Measurements from ENCODE around the gene DR1. TPM values are rescaled to one million over a fixed set of nuclear protein-coding genes. Genes with fewer than 3 reads are reported as not detected.

DR1 gene
- total RNA-seq = 100 to 1,000 TPM; 100 to 104 TPM

DNA sequence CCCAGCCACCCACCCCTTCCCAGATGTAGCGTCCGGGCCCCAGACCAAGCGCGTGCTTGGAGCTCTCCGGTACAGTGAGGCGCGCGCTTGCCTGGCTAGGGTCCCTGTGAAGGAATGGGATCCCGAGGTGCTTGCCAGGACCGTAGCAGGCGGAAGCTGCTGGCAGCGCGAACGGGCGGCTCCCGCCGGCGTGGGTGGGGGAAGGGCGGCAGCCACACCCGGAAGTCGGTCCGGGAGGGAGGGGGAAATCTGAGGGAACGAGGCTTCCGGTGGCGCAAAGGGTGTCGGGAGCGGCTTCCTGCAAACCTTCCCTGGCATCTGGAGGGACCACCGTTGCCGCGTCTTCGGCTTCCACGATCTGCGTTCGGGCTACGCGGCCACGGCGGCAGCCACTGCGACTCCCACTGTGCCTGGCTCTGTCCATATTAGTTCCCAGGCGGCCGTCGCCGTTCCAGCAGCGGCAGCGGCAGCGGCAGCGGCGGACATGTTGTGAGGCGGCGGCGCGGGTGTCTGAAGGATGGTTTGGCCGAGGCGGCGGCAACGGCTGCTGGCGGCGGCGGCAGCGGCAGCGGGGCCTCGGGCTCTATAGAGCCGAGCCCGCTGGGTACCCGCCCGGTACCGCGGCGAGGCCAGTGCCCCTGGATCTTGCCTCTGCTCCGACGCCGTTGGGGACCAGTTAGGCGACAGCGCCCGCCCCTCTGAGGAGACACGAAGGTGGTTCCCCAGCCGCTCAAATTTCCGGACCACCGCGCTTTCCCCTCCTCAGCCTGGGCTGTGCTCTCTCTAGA, at the start of gene DR1:
TSS of gene DR1 (plus strand) at position 275 of the 788 bp plus-strand sequence. CDS start 739 bp downstream, outside the sequence.
- H3K4me3 Mint-ChIP-seq = peak within 1 kb of the TSS; percentile 99
- no peaks in the 10 kb centered on the region for H3K9me3 Mint-ChIP-seq
- peak within 1 kb of the TSS; percentile 97 for H3K27ac Mint-ChIP-seq
- DNase-seq = peak; percentile 92
- no peaks in the 10 kb centered on the region for H3K27me3 Mint-ChIP-seq
- ChIA-PET CTCF (interaction anchor here (0.5 to 2.6 kb wide), 7 partner anchors 9 to 500 kb away, joined by 3 to 19 read pairs (median 4); partner anchors contain the start of gene MTF2), POLR2A (interaction anchor here (0.6 to 2.7 kb wide), 30 partner anchors 8 to 672 kb away, joined by 3 to 51 read pairs (median 4); partner anchors contain the start of genes DIPK1A, DNTTIP2, MTF2 and RPL5)
- peaks cover 37% of the 10 kb centered on the region for H3K36me3 Mint-ChIP-seq (ENCODE audit: low read depth)
- peaks cover 26% of the 10 kb centered on the region for H3K4me1 Mint-ChIP-seq

DNA sequence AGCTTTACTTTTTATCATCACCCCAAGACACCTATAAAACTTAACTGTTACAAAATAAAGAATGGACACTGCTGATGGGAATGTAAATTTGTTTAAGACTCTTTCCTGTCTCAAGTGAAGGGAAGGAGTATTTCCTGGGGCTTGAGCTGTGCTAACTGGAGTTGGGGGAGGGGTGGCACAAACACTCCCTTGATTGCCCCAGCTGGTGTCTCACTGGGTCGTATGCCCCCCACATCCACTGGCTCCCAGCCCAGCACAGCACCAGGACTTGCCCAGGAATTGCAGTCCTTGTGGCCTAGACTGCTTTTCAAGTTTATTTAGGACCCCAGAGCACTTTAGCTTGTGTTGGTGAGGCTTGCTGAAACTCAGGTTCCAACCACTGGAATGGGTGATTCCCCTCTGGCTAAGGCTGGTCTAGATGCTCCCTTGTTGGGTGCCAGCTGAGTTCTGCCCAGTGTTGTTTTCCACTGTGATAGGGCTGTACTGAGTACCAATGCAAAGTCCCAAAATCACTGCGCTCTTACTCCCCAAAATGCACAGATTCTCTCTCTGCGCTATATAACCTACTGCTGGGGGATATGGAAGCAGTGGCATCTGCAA, 49.1 kb upstream of the DR1 start:
- Mint-ChIP-seq H3K27me3 (no peaks in the 10 kb centered on the region), H3K9me3 (no peaks in the 10 kb centered on the region), H3K4me1 (no peaks in the 10 kb centered on the region), H3K27ac (no peak overlapping the region), H3K36me3 (ENCODE audit: low read depth) (no peaks in the 10 kb centered on the region), H3K4me3 (no peak overlapping the region)
- ChIA-PET POLR2A (no interaction called here), CTCF (interaction anchor here (1.0 kb wide), 1 partner anchor 8 kb away, joined by 5 read pairs; no protein-coding TSS in a partner anchor)
- no peak for DNase-seq

GRCh38 chr1:93301131-93301530, 44.6 kb upstream of the DR1 start:
- Mint-ChIP-seq H3K9me3 (no peaks in the 10 kb centered on the region), H3K4me3 (no peak overlapping the region), H3K4me1 (no peaks in the 10 kb centered on the region), H3K36me3 (ENCODE audit: low read depth) (no peaks in the 10 kb centered on the region), H3K27me3 (no peaks in the 10 kb centered on the region), H3K27ac (no peak overlapping the region)
- DNase-seq = no peak
- POLR2A ChIA-PET = no interaction called here
- CTCF ChIA-PET = interaction anchor here (0.8 to 1.0 kb wide), 2 partner anchors 38 to 543 kb away, joined by 3 to 4 read pairs; no protein-coding TSS in a partner anchor

DNA sequence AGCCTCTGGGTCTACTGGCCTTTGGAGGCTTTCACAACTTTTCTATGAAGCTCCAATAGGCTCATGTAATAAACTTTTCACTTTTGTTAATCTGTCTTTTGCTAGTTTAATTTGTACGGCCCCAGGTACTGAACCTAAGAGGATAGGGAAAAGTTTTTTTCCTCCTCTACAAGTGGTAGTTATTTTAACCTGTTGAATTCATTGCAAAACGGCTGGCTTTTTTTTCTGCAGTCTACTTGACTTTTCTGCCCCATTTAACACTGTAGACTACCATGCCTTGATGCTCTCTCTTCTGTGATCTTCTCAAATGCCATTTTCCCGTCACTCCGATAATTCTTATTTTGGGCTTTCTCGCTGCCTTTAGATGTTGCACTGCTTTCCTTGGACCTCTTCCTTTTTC, 43.6 kb upstream of the DR1 start:
- H3K36me3 Mint-ChIP-seq (ENCODE audit: low read depth) = no peaks in the 10 kb centered on the region
- ChIA-PET CTCF (interaction anchor here (1.0 kb wide), 1 partner anchor 39 kb away, joined by 4 read pairs; no protein-coding TSS in a partner anchor), POLR2A (interaction anchor here (0.7 kb wide), 1 partner anchor 223 kb away, joined by 3 read pairs; no protein-coding TSS in a partner anchor)
- no peak overlapping the region for H3K27ac Mint-ChIP-seq
- no peak overlapping the region for H3K4me3 Mint-ChIP-seq
- no peaks in the 10 kb centered on the region for H3K4me1 Mint-ChIP-seq
- H3K9me3 Mint-ChIP-seq = no peaks in the 10 kb centered on the region
- DNase-seq = no peak
- H3K27me3 Mint-ChIP-seq = no peaks in the 10 kb centered on the region

GRCh38 chr1:93304716-93305138, 41.0 kb upstream of the DR1 start:
- Mint-ChIP-seq H3K27me3 (no peaks in the 10 kb centered on the region), H3K4me3 (no peak overlapping the region), H3K27ac (no peak overlapping the region), H3K36me3 (ENCODE audit: low read depth) (no peaks in the 10 kb centered on the region), H3K9me3 (no peaks in the 10 kb centered on the region), H3K4me1 (no peaks in the 10 kb centered on the region)
- DNase-seq = peak; percentile 42
- ChIA-PET POLR2A (interaction anchor here (0.7 to 1.8 kb wide), 5 partner anchors 41 to 541 kb away, joined by 3 to 11 read pairs (median 4); partner anchors contain the start of genes DR1 and MTF2), CTCF (interaction anchor here (0.5 to 3.4 kb wide), 42 partner anchors 8 to 547 kb away, joined by 3 to 27 read pairs (median 5); partner anchors contain the start of genes DIPK1A, DR1 and MTF2)

GRCh38 chr1:93306920-93307319, 38.8 kb upstream of the DR1 start:
- Mint-ChIP-seq H3K9me3 (no peaks in the 10 kb centered on the region), H3K27me3 (no peaks in the 10 kb centered on the region), H3K4me3 (no peak overlapping the region), H3K4me1 (no peaks in the 10 kb centered on the region), H3K36me3 (ENCODE audit: low read depth) (no peaks in the 10 kb centered on the region), H3K27ac (no peak overlapping the region)
- ChIA-PET POLR2A (no interaction called here), CTCF (no interaction called here)
- no peak for DNase-seq

DNA sequence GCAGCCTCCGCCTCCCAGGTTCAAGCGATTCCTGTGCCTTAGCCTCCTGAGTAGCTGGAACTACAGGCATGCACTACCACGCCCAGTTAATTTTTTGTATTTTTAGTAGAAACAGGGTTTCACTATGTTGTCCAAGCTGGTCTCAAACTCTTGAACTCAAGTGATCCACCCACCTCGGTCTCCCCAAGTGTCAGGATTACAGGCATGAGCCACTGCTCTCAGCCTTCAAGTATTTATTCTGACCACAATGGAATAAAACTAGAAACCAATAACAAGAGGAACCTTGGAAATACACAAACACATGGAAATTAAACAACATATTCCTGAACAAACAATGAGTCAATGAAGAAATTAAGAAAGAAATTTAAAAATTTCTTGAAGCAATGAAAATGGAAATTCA, 32.7 kb upstream of the DR1 start:
- H3K27ac Mint-ChIP-seq = no peak overlapping the region
- no peak for DNase-seq
- ChIA-PET POLR2A (no interaction called here), CTCF (no interaction called here)
- H3K4me3 Mint-ChIP-seq = no peak overlapping the region
- no peaks in the 10 kb centered on the region for H3K36me3 Mint-ChIP-seq (ENCODE audit: low read depth)
- H3K9me3 Mint-ChIP-seq = no peaks in the 10 kb centered on the region
- no peaks in the 10 kb centered on the region for H3K27me3 Mint-ChIP-seq
- no peaks in the 10 kb centered on the region for H3K4me1 Mint-ChIP-seq

DNA sequence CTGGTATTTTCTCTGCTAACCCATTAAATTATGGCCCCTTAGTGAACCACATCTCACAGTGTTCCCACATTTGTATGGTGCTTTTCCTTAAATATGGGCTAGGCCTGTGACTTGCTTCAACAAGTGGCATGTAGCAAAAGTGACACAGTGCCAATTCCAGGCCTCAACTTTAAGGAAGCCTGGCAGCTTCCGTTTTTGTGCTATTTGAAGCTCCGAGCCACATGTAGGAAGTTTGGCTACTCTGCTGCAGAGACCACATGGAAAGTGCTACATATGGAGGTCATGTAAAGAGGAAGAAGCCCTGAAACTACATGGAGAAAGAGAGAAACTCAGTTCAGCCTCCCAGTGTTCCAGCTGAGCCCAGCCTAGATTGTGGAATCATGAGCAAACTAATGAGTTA, 28.5 kb upstream of the DR1 start:
- Mint-ChIP-seq H3K9me3 (no peaks in the 10 kb centered on the region), H3K4me3 (no peak overlapping the region), H3K27me3 (no peaks in the 10 kb centered on the region), H3K36me3 (ENCODE audit: low read depth) (no peaks in the 10 kb centered on the region), H3K4me1 (no peaks in the 10 kb centered on the region), H3K27ac (no peak overlapping the region)
- CTCF ChIA-PET = interaction anchor here (0.8 kb wide), 1 partner anchor 12 kb away, joined by 3 read pairs; no protein-coding TSS in a partner anchor
- POLR2A ChIA-PET = interaction anchor here (2.6 kb wide), 1 partner anchor 28 kb away, joined by 6 read pairs; the partner anchor contains the start of gene DR1
- DNase-seq = no peak

- Mint-ChIP-seq H3K4me1 (no peaks in the 10 kb centered on the region), H3K27me3 (no peaks in the 10 kb centered on the region), H3K4me3 (no peak overlapping the region), H3K36me3 (ENCODE audit: low read depth) (no peaks in the 10 kb centered on the region), H3K27ac (no peak overlapping the region), H3K9me3 (no peaks in the 10 kb centered on the region)
- no peak for DNase-seq
- ChIA-PET CTCF (interaction anchor here (1.9 kb wide), 1 partner anchor 14 kb away, joined by 11 read pairs; no protein-coding TSS in a partner anchor), POLR2A (interaction anchor here (2.6 kb wide), 1 partner anchor 27 kb away, joined by 6 read pairs; the partner anchor contains the start of gene DR1)
Measured at GRCh38 chr1:93317943-93318342, 27.8 kb upstream of the DR1 start.

DNA sequence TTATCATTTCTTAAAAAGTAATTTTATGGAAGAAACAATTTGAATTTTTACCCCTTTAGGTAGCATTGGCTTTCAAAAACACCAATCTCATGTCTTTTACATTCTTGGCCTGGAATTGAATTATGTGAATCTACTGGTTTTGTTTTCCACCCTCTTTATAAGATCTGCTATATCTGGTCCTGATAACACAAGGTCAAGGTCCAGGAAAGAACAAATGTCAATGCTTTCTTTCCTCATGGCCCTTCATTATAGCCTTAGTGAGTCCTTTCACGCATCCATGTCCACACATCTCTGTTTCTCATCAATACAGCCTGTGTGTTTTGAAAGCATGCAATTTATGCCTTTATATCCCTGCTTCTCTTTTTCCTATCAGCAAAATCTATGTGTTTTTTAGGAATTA, 24.0 kb upstream of the DR1 start:
- H3K27ac Mint-ChIP-seq = no peak overlapping the region
- H3K4me3 Mint-ChIP-seq = no peak overlapping the region
- ChIA-PET CTCF (no interaction called here), POLR2A (no interaction called here)
- H3K27me3 Mint-ChIP-seq = no peaks in the 10 kb centered on the region
- no peaks in the 10 kb centered on the region for H3K36me3 Mint-ChIP-seq (ENCODE audit: low read depth)
- no peaks in the 10 kb centered on the region for H3K4me1 Mint-ChIP-seq
- H3K9me3 Mint-ChIP-seq = no peaks in the 10 kb centered on the region
- no peak for DNase-seq

DNA sequence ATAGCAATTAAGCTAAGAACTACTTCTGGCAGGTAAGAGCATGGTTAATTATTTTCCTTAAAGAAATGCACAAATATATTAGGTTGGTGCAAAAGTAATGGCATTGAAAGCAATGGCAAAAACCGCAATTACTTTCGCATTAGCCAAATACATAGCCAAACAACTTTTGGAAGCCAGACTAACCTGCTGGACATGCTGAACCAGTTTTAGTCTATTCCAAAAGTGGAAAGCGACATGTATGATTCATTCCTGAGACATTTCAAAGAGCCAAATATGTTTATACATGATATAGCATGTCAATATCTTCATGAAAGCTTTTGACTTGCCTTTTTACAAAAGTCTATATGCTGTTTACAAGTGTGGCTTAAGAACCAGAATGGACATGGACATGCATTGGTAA, 23.4 kb upstream of the DR1 start:
- Mint-ChIP-seq H3K36me3 (ENCODE audit: low read depth) (no peaks in the 10 kb centered on the region), H3K27ac (no peak overlapping the region), H3K9me3 (no peaks in the 10 kb centered on the region), H3K4me3 (no peak overlapping the region), H3K4me1 (no peaks in the 10 kb centered on the region), H3K27me3 (no peaks in the 10 kb centered on the region)
- CTCF ChIA-PET = interaction anchor here (3.0 kb wide), 1 partner anchor 18 kb away, joined by 11 read pairs; no protein-coding TSS in a partner anchor
- no peak for DNase-seq
- POLR2A ChIA-PET = no interaction called here

- Mint-ChIP-seq H3K4me3 (no peak overlapping the region), H3K27ac (no peak overlapping the region), H3K36me3 (ENCODE audit: low read depth) (no peaks in the 10 kb centered on the region), H3K9me3 (no peaks in the 10 kb centered on the region), H3K27me3 (no peaks in the 10 kb centered on the region), H3K4me1 (no peaks in the 10 kb centered on the region)
- DNase-seq = no peak
- ChIA-PET POLR2A (no interaction called here), CTCF (interaction anchor here (3.0 kb wide), 1 partner anchor 19 kb away, joined by 11 read pairs; no protein-coding TSS in a partner anchor)
Measured at GRCh38 chr1:93323185-93323820, 22.4 kb upstream of the DR1 start.
